Measurements from ENCODE around the gene ZMYM1. TPM values are rescaled to one million over a fixed set of nuclear protein-coding genes. Genes with fewer than 3 reads are reported as not detected.

ZMYM1 gene
- total RNA-seq, 1 donor from 2014 or later = 11.5 TPM

GRCh38 chr1:35151220-35151619 is 72.0 kb downstream of the ZMYM1 start:
- H3K4me3 ChIP-seq (ENCODE audit: low read length in 3 of 3) = no peak overlapping the region
- no peaks in the 10 kb centered on the region for H3K27me3 ChIP-seq (ENCODE audit: control insufficient read depth in 3 of 3, insufficient read depth in 3 of 3, low read length in 3 of 3)
- peaks cover 0 to 2% (median 0%) of the 10 kb centered on the region in 3 donors for H3K4me1 ChIP-seq (ENCODE audit: control insufficient read depth in 3 of 3, insufficient read depth in 3 of 3, low read length in 3 of 3)
- no peak overlapping the region for H3K27ac ChIP-seq (ENCODE audit: low read depth, low read length)
- no peaks in the 10 kb centered on the region for H3K9me3 ChIP-seq (ENCODE audit: control insufficient read depth in 3 of 3, low read length in 3 of 3)
- H3K9ac ChIP-seq (ENCODE audit: low read depth in 1 of 3, low read length in 3 of 3) = no peak overlapping the region
- no peaks in the 10 kb centered on the region for H3K36me3 ChIP-seq (ENCODE audit: control insufficient read depth in 3 of 3, insufficient read depth in 3 of 3, low read length in 3 of 3)

GRCh38 chr1:35164893-35165292 is 85.7 kb downstream of the ZMYM1 start:
- no peaks in the 10 kb centered on the region for H3K9me3 ChIP-seq (ENCODE audit: control insufficient read depth in 3 of 3, low read length in 3 of 3)
- H3K9ac ChIP-seq (ENCODE audit: low read depth in 1 of 3, low read length in 3 of 3) = no peak overlapping the region
- H3K27me3 ChIP-seq (ENCODE audit: control insufficient read depth in 3 of 3, insufficient read depth in 3 of 3, low read length in 3 of 3) = no peaks in the 10 kb centered on the region
- no peaks in the 10 kb centered on the region for H3K4me1 ChIP-seq (ENCODE audit: control insufficient read depth in 3 of 3, insufficient read depth in 3 of 3, low read length in 3 of 3)
- no peak overlapping the region for H3K27ac ChIP-seq (ENCODE audit: low read depth, low read length)
- no peaks in the 10 kb centered on the region for H3K36me3 ChIP-seq (ENCODE audit: control insufficient read depth in 3 of 3, insufficient read depth in 3 of 3, low read length in 3 of 3)
- H3K4me3 ChIP-seq (ENCODE audit: low read length in 3 of 3) = no peak overlapping the region

Other genes with a start within 250 kb of the ZMYM1 start
- 8.9 TPM for gene SMIM12, start 219.6 kb upstream of the ZMYM1 start, total RNA-seq
- gene DLGAP3, start 149.7 kb upstream of the ZMYM1 start, total RNA-seq = not detected
- gene TMEM35B, start 94.0 kb upstream of the ZMYM1 start, total RNA-seq = 23.0 TPM
- 15.1 TPM for gene ZMYM6, start 47.4 kb upstream of the ZMYM1 start, total RNA-seq
- gene SFPQ, start 113.8 kb downstream of the ZMYM1 start, total RNA-seq = 130 TPM
- 53.2 TPM for gene ZMYM4, start 189.3 kb downstream of the ZMYM1 start, total RNA-seq